SU-DHL-6 (cell line): Measurements from ENCODE around the gene TRPM2.

Experiments used
- H2AFZ ChIP-seq: fragments of 200-600 bp; sonication (generic); 2 replicates; pipeline ENCODE4 v1.6.1; 2014; ENCODE audit warnings: low read depth, mild to moderate bottlenecking, moderate library complexity, mixed read lengths, antibody characterized with exemption, low read length; ENCODE audit not compliant: severe bottlenecking
- H3F3A ChIP-seq: fragments of 200-600 bp; shearing (Covaris generic); 2 replicates; pipeline ENCODE4 v1.6.0; 2016; ENCODE audit warnings: antibody characterized with exemption, mild to moderate bottlenecking; ENCODE audit not compliant: insufficient read depth
- H3K27ac ChIP-seq: fragments of 200-600 bp; sonication (generic); 2 replicates; pipeline ENCODE4 v1.5.1; 2016; ENCODE audit warnings: low read depth, mild to moderate bottlenecking, low read length, moderate library complexity, mixed read lengths
- H3K27me3 ChIP-seq: fragments of 200-600 bp; sonication (generic), shearing (Covaris generic); 2 replicates; pipeline ENCODE4 v1.6.0; 2014; ENCODE audit warnings: mild to moderate bottlenecking, low read length
- H3K36me3 ChIP-seq: fragments of 200-600 bp; sonication (generic); 2 replicates; pipeline ENCODE4 v1.6.1; 2014; ENCODE audit warnings: mild to moderate bottlenecking, low read length, mixed read lengths
- H3K4me2 ChIP-seq: fragments of 300-600, 200-600 bp; shearing (Covaris generic), sonication (generic); 2 replicates; pipeline ENCODE4 v1.6.0; 2014; ENCODE audit warnings: low read length, low read depth, mild to moderate bottlenecking; ENCODE audit not compliant: poor library complexity, severe bottlenecking
- H3K4me3 ChIP-seq: fragments of 200-600 bp; sonication (generic); 2 replicates; pipeline ENCODE4 v1.5.1; 2014; ENCODE audit warnings: antibody characterized with exemption, low read length, mild to moderate bottlenecking, mixed read lengths; ENCODE audit not compliant: insufficient read depth, poor library complexity, severe bottlenecking
- H3K79me2 ChIP-seq: fragments of 200-600 bp; sonication (generic); 2 replicates; pipeline ENCODE4 v1.6.1; 2014; ENCODE audit warnings: mild to moderate bottlenecking, low read length, moderate library complexity; ENCODE audit not compliant: insufficient read depth
- H3K9ac ChIP-seq: fragments of 200-600 bp; sonication (generic); 2 replicates; pipeline ENCODE4 v1.7.0; 2014; ENCODE audit warnings: mild to moderate bottlenecking, low read length
- H3K9me2 ChIP-seq: fragments of 200-600 bp; sonication (generic); replicated peaks from 2 replicates; pipeline ENCODE4 v1.6.1; 2014; ENCODE audit warnings: low read length; ENCODE audit not compliant: insufficient read depth
- H3K9me3 ChIP-seq: fragments of 200-600 bp; sonication (generic); 2 replicates; pipeline ENCODE4 v1.6.1; 2014; ENCODE audit warnings: low read length, mixed read lengths; ENCODE audit not compliant: insufficient read depth
- H4K20me1 ChIP-seq: fragments of 200-600 bp; sonication (generic); 2 replicates; pipeline ENCODE4 v1.6.1; 2014; ENCODE audit warnings: low read depth, mild to moderate bottlenecking, antibody characterized with exemption, low read length, moderate library complexity, mixed read lengths
- EZH2phosphoT487 ChIP-seq: fragments of 200-600 bp; sonication (generic), shearing (Covaris generic); conservative IDR thresholded peaks from 2 replicates; pipeline ENCODE4 v1.6.1; 2018; ENCODE audit warnings: mild to moderate bottlenecking, antibody characterized with exemption, low read length, moderate library complexity, mixed read lengths
- TF ChIP-seq, protein P1 (sequence below): fragments of 200-600 bp; sonication (generic); IDR thresholded peaks from one replicate; pipeline ENCODE4 v1.5.1; 2017; ENCODE audit warnings: antibody characterized with exemption, mild to moderate bottlenecking, low read length, moderate library complexity; ENCODE audit not compliant: insufficient read depth, poor library complexity, severe bottlenecking

The TRPM2 gene

DNA sequence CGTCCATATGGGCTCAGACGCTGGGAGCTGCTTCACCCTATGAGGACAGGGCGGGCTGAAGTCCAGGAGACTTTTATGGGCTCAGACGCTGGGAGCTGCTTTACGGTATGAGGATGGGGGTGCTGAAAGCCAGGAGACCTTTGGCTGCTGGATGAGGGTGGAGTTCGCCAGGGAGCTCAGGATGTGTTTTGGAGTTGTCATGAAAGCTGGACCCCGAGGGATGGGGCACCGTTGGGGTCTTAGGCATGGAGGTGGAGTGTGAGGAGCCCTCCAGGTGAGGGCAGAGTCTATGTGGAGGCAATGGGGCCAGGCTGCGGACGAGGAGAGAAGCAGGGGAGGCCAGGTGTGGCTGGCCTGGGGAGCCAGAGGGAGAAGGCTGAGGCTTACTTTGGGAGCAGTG is 27.5 kb downstream of the TRPM2 start:
- Histone ChIP-seq H3K27me3 (no peaks in the 10 kb centered on the region), H3K9ac (no peak overlapping the region), H3F3A (no peaks in the 10 kb centered on the region), H3K4me2 (no peak overlapping the region), H3K36me3 (no peaks in the 10 kb centered on the region), H3K9me3 (peaks cover 11% of the 10 kb centered on the region; the same call in 1 of the 2 replicates), H4K20me1 (no peaks in the 10 kb centered on the region), H3K4me3 (no peak overlapping the region), H2AFZ (no peak overlapping the region), H3K27ac (no peak overlapping the region), H3K79me2 (no peaks in the 10 kb centered on the region), H3K9me2 (no peaks in the 10 kb centered on the region)
- no peak for TF ChIP-seq EZH2phosphoT487
- TF ChIP-seq, protein P1, sequence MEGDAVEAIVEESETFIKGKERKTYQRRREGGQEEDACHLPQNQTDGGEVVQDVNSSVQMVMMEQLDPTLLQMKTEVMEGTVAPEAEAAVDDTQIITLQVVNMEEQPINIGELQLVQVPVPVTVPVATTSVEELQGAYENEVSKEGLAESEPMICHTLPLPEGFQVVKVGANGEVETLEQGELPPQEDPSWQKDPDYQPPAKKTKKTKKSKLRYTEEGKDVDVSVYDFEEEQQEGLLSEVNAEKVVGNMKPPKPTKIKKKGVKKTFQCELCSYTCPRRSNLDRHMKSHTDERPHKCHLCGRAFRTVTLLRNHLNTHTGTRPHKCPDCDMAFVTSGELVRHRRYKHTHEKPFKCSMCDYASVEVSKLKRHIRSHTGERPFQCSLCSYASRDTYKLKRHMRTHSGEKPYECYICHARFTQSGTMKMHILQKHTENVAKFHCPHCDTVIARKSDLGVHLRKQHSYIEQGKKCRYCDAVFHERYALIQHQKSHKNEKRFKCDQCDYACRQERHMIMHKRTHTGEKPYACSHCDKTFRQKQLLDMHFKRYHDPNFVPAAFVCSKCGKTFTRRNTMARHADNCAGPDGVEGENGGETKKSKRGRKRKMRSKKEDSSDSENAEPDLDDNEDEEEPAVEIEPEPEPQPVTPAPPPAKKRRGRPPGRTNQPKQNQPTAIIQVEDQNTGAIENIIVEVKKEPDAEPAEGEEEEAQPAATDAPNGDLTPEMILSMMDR: no peak

DNA sequence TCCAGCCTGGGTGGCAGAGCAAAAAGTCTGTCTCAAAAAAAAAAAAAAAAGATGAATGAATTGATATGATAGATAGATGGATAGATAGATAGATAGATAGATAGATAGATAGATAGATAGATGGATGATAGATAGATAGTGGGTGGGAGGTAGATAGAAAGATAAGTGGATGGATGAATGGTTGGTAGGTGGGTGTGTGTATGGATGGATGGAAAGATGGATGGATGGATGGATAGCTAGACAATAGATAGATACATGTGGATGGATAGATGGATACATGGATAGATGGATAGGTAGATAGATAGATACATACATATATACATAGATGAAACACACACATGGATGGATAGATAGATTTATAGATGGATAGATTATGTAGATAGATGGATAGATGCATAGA is 28.5 kb downstream of the TRPM2 start:
- Histone ChIP-seq H3K9ac (no peak overlapping the region), H4K20me1 (no peaks in the 10 kb centered on the region), H3K79me2 (no peaks in the 10 kb centered on the region), H3K4me2 (no peak overlapping the region), H3K4me3 (no peak overlapping the region), H3K9me3 (peaks cover 11% of the 10 kb centered on the region; the same call in 1 of the 2 replicates), H3F3A (no peaks in the 10 kb centered on the region), H3K27me3 (no peaks in the 10 kb centered on the region), H3K36me3 (no peaks in the 10 kb centered on the region), H3K27ac (no peak overlapping the region), H3K9me2 (no peaks in the 10 kb centered on the region), H2AFZ (no peak overlapping the region)
- no peak for TF ChIP-seq EZH2phosphoT487
- TF ChIP-seq, protein P1: no peak

DNA sequence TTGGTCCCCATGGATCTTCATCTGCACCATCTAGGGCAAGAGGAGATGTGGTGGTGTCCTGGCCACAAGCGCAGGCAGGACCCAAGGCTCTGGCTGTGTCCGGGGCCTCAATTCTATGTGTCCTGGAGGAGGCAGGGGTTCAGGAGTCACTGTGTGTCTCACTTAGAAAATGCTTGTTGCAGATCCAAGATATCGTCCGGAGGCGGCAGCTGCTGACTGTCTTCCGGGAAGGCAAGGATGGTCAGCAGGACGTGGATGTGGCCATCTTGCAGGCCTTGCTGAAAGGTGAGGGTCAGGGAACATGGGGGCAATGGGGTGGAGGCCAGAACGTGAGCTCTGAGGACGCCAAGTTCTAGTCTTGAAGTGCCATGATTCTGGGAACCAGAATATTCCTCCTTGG is 29.1 kb downstream of the TRPM2 start:
- no peak for TF ChIP-seq EZH2phosphoT487
- TF ChIP-seq, protein P1: no peak
- Histone ChIP-seq H3K4me3 (no peak overlapping the region), H3K9me2 (no peaks in the 10 kb centered on the region), H3K79me2 (no peaks in the 10 kb centered on the region), H2AFZ (no peak overlapping the region), H3K36me3 (no peaks in the 10 kb centered on the region), H3K4me2 (no peak overlapping the region), H3K9me3 (peaks cover 11% of the 10 kb centered on the region; the same call in 1 of the 2 replicates), H4K20me1 (no peaks in the 10 kb centered on the region), H3K27me3 (no peaks in the 10 kb centered on the region), H3K9ac (no peak overlapping the region), H3F3A (no peaks in the 10 kb centered on the region), H3K27ac (no peak overlapping the region)
